ENCODE measurements around the gene HRK.

The HRK gene

DNA sequence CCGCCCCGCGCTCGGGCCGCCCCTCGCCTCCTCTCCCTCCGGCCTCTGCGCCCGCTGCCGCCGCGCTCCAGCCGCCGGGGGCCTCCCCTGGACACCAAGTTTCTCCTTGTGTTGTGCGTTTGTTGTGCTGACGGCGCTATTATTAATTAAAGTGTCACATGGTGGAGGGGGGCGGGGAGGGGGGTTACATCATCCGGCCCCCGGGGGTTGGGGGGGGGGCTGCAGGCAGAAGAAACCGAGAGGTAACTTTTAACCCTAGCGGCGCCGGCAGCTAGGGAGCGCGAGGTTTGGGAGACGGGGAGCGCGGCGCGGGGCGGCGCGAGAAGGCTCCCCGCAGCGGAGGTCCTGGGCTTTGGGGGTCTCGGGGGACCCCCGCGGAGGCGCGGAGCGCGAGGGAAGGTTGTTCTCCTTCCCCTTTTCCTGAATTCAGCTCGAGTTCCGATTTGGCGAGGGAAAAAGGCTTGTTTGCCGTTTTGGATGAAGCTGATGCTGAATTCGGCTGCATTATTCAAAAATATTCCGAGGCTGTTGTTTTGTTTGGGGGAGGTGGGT lies at the start of gene HRK:
TSS of gene HRK (minus strand) at position 117 of the 552 bp plus-strand sequence. CDS start 134 bp downstream, outside the sequence.
- TF ChIP-seq, protein P1, sequence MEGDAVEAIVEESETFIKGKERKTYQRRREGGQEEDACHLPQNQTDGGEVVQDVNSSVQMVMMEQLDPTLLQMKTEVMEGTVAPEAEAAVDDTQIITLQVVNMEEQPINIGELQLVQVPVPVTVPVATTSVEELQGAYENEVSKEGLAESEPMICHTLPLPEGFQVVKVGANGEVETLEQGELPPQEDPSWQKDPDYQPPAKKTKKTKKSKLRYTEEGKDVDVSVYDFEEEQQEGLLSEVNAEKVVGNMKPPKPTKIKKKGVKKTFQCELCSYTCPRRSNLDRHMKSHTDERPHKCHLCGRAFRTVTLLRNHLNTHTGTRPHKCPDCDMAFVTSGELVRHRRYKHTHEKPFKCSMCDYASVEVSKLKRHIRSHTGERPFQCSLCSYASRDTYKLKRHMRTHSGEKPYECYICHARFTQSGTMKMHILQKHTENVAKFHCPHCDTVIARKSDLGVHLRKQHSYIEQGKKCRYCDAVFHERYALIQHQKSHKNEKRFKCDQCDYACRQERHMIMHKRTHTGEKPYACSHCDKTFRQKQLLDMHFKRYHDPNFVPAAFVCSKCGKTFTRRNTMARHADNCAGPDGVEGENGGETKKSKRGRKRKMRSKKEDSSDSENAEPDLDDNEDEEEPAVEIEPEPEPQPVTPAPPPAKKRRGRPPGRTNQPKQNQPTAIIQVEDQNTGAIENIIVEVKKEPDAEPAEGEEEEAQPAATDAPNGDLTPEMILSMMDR (IDR thresholded peaks at IDR 0.05; ENCODE audit: low read depth, low read length) = no peak

DNA sequence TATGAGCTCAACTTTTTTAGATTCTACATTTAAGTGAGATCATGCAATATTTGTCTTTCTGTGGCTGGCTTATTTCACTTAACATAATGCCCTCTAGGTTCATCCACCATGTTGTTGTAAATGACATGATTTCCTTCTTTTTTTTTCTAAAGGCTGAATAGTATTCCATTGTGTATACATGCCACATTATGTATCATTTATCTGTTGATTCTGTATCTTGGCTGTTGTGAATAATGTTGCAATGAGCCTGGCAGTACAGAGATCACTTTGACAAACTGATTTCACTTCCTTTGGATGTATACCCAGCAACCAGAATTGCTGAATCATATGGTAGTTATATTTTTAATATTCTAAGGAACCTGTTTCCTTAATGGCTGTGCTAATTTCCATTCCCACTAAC lies 48.6 kb upstream of the HRK start:
- no peak for DNase-seq (ENCODE audit: extremely low read depth, low read depth)
- TF ChIP-seq, protein P1 (IDR thresholded peaks at IDR 0.05; ENCODE audit: low read depth, low read length) = no peak

More for the DNA sequence above, at the start of gene HRK:
- no peak for DNase-seq (ENCODE audit: extremely low read depth, low read depth)

DNA sequence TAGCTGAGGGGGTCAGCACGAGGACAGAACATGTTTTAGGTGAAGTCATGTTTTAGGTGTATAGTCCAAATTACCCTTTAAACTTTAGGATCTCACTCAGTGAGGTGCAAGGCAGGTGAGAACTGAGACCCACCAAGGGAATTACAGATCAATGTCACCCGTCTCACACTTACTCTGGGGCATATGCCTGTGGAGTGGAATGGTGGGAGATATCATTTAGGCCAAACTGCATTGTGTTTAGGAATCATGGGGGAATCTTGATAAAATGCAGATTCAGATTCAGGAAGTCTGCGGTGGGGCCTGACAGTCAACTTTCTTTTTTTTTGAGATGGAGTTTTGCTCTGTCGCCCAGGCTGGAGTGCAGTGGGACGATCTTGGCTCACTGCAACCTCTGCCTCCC lies 47.3 kb upstream of the HRK start:
- TF ChIP-seq, protein P1 (IDR thresholded peaks at IDR 0.05; ENCODE audit: low read depth, low read length) = no peak
- no peak for DNase-seq (ENCODE audit: extremely low read depth, low read depth)

DNA sequence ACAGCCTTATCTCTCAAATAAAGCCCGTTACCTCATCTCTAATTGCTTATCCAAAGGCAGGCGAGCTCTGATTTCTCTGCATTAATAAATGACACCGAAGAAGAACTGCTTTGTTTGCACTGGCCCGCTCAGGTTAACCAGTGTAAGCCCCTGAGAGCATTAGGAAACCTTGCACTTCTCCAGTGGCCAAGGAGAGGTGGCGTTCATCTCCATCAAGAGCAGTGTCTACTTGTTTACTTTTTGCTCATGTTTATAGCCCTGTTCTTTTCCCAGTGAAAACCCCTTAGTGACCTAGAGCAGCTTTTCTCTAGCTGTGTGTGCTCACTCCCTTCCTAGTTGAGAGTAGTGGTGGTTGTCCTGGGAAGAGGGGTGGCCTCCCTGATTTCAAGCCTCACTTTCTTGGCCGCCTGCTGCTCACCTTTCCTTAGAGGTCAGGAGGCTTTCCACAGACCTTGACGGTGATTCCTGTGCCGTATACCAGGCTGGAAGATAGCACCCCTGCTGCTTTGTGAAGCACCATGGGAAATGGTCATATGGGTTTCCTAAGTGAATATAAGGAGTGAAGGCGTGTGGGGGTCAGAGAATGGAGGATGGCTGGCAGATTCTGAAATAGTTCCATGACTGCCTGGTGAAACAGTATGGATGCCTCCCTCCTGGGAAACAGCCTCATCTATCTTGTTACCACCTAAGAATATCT lies 46.2 kb upstream of the HRK start:
- no peak for DNase-seq (ENCODE audit: extremely low read depth, low read depth)
- TF ChIP-seq, protein P1 (IDR thresholded peaks at IDR 0.05; ENCODE audit: low read depth, low read length) = no peak

DNA sequence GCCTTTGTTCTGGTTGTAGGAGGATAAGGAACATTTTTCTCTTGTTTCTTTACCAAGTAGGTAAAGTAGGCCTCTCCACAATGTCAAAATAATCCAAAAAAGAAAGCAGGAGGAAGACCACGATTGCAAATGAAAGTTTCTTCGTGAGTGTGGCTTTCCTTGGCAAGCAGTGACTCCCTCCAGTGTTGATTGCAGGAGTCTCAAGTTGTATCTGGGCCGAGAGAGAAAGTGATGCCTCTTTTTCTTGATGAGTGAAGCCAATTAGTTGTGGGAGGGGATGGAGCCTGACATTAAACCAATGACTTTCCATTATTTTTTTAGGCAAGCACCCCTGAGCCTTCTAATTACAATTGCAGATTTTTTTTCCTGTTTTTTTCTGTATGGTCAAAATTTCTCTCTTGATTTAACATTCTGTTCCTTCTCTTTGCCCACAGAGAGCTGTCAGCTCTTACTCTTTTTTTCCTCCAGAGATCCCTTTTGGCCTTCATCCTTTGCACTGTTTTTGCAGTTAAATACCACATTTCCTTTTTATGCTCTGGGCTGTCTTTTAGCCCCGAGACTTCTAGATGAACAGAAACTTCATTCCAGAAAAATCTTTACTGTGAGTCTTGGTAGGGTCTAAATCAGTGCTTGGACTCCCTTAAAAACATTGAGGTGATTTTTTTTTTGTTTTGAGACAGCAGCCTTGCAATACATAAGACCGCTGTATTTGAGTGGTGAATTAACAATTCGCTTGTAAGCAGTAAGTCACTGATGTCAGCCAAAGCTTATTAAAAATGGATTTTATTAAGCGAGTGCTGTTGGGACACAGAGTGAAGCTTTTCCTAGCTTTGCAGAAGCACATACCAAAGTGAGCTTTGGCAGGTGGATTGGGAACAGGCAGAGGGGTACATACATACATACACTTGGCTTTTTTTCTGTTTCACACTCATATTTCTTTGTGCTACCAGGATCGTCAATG lies 45.3 kb upstream of the HRK start:
- TF ChIP-seq, protein P1 (IDR thresholded peaks at IDR 0.05; ENCODE audit: low read depth, low read length) = no peak; the same call in 1 of the 2 replicates
- DNase-seq (ENCODE audit: extremely low read depth, low read depth) = no peak

DNA sequence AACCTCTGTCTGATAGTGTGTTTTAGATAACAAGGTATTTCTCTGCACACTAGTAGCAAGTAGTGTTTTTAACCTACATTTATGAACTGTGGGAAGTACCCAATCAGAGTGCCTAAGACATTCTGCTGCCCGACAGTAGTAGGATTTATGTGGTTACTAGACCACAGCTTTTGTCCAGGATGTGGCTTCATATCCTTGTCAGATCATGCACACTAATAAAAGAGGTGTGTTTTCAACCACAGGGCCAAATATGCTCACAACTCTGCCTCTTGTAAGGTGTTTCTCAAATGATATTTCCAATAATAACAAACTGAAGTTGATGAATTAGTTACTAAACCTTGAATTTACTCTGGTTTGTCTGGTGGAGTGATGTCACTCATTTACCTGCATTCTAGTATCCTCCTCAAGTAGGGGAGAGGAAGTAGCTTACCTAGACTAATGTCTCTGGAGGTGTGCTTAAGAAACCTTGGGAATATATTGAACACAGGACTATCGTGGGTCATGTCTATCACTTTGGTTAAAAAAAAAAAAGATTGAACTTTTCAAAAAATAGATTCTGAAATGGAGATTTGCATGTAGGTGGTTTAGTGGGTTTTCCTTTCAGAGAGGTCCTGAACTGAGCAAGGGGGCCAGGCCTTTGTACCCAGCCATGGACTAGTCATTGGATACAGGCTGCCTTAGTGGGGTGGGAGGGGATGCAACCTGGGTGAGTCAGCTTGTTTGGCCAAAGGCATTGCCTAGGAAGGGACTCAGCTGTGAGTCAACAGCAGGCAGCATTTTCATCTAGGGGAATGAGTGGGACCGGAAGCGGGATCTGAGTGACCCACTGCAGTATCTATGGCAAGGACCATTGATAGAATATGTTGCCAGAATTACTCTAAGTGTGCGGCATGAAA lies 43.6 kb upstream of the HRK start:
- peak; percentile 28 for DNase-seq (ENCODE audit: extremely low read depth, low read depth)
- TF ChIP-seq, protein P1 (IDR thresholded peaks at IDR 0.05; ENCODE audit: low read depth, low read length) = no peak
